Suppressor macrophage (primary cell): ENCODE measurements around the gene GPATCH2.
"Not testable (repeated sequence)": the region's sequence is repeated elsewhere in the genome, so short reads cannot be mapped to it uniquely, and the experiment has no call there.

ENCODE experiments used
- DNase-seq, 4 experiments: peaks; one replicate each; pipeline ENCODE4 v3.0.0-alpha.2; 2020 to 2022
- total RNA-seq, 17 experiments: gene quantifications; one replicate each; lab custom pipeline; 2026; ENCODE audit warnings: mixed read lengths in 6 of 17, inconsistent platforms in 3 of 17; lab: John Stamatoyannopoulos, UW

GPATCH2 gene
- 9.8 to 34.5 (median 18.8) reads per million in 17 experiments for total RNA-seq

DNA sequence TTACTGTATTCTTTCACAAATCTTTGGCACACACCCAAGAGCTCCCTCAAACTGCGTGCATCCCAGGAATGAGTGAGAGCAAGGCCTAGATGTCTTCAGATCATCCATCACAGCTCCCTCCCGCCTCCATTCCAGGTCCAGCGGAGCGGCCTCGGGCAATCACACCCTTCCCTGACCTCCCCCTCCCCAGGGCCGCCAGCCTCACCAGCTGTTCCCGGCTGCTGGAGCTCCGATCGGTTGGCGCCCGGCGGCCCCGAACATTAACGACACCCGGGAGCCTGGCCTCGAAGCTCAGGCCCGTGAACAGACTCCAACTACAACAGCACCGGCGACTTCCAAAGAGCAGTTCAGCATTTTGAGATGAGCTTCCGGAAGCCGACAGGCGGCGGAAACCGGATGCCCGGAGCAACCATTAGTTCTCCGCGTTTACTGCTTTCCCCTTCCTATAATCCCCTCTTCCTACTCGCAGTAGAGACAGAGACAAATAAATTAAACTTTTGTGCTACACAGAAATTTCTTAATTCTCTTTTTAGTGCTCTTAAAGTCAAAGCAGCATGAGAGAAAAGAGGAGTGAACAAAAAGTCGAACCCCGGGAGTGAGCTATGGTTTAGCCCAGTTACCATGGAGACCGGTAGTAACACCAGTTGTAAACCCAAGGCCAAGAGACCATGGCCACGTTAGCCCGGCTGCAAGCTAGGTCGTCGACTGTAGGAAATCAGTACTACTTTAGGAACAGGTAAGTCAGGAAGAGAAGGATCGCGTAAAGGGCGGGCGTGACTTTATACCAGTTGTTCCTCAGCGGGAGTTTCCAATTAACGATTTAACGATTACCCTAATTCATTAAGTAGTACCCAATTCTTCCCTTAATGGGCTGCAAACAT, at the start of gene GPATCH2, which contains the start of gene SPATA17:
GPATCH2 (minus strand) TSS at position 380 of the 881 bp plus-strand sequence; CDS start at position 261, 119 bp downstream.
SPATA17 (plus strand) TSS at position 634 of the 881 bp plus-strand sequence; CDS start at position 669, 35 bp downstream.
- DNase-seq = peak; percentile 87 to 94 (median 92)

GRCh38 chr1:217674028-217674729, 43.3 kb upstream of the GPATCH2 start:
- peak; percentile 13 to 55 (median 29) for DNase-seq

- DNase-seq = peak; percentile 17 to 76 (median 56)
These were observed 42.5 kb upstream of the GPATCH2 start for GRCh38 chr1:217673387-217673786.

GRCh38 chr1:217668351-217668940, 37.6 kb upstream of the GPATCH2 start:
- no peak for DNase-seq

DNA sequence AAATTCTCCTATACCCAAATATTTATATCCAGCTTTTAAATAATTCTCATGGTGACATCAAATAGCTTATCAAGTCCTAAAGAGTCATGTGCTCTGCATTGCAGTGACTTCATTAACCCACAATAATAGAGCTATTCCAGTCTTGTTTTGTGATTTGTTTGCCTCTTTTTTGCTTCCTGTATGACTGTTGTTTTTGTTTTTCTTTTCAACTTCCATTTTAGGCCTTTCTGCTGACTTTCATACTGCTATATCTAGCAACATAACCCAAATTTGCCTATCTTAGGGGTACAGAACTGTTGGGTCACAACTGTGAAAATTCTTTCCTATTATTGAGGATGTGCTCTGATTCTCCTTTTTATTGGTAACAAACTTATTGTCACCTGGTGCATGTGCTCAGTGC, 30.5 kb upstream of the GPATCH2 start:
- no peak for DNase-seq

DNA sequence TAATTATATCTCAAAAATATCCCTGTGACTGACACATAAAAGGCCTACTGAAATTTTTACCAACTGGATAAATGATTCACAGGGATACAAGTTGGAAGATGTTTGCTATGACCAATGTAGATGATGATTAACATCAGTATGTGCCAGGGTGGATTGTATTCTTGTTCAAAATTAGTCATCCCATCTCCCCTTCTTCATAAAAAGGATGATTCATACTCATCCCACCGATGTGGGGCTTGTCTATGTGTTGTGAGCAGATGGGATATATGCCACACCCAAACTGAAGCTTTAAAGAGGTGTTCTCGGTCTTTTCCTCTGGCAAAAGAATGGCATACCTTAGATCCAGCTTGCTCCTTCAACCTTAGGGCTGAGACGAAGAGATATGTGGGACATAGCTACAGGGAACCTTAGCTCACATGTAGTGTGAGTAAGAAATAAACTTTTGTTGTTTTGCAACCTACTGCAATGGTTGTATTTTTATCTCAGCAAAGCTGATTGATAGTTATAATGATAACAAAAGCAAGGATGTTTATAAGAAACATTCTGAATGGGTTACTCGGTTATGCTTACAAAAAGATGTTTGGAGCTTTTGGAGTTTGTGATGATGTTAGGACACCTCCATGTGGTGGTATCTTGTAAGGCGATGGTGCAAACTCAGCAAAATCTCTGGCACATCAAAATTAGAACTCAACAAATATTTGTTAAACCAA, 29.6 kb upstream of the GPATCH2 start:
- DNase-seq = peak in 2 of 4 experiments; percentile 9 to 10

GRCh38 chr1:217650674-217651073, 19.8 kb upstream of the GPATCH2 start:
- no peak for DNase-seq

DNA sequence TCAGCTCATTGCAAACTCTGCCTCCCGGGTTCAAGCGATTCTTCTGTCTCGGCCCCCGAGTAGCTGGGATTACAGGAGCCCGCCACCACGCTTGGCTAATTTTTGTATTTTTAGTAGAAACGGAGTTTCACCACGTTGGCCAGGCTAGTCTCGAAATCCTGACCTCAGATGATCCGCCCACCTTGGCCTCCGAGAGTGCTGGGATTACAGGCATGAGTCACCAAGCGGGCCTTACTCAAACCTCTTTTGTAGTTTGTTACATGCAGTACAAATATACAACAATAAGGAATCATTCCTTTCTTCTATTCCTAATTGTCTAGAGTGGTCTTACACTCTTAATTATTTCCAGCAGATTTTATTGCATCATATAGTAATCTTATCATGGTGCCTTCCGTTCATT, 16.9 kb upstream of the GPATCH2 start:
- DNase-seq = no peak

DNA sequence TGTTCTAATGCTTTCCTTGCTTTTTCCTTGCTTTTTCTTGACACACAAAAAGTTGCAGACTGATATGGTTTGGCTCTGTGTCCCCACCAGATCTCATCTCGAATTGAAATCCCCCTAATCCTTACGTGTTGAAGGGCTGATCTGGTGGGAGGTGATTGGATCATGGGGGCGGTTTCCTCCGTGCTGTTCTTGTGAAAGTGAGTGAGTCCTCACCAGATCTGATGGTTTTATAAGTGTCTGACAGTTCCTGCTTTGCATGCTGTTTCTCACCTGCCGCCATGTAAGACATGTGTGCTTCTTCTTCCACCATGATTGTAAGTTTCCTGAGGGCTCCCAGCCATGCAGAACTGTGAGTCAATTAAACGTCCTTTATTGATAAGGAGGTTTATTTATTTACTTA, 11.6 kb upstream of the GPATCH2 start:
- DNase-seq = no peak

DNA sequence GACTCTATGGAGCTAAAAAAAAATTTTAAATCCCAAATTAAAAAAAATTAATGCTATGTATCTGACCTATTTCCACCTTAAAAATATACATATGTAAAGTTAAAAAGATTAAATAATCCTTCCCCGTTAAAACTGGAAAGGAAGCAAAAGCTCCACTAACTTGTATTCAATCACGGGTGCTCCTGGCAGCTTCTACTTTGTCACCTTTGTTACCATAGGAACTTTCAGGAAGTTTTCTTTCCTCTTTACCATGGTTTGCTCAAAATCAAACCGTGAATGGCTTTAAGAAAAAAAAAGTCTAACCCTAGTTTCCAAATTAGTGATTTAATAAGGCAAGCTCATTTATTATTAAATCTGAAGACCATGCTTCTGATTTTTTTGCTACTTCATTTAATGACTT, 3.5 kb downstream of the GPATCH2 start:
- DNase-seq = peak in 2 of 4 experiments; percentile 2 to 9

DNA sequence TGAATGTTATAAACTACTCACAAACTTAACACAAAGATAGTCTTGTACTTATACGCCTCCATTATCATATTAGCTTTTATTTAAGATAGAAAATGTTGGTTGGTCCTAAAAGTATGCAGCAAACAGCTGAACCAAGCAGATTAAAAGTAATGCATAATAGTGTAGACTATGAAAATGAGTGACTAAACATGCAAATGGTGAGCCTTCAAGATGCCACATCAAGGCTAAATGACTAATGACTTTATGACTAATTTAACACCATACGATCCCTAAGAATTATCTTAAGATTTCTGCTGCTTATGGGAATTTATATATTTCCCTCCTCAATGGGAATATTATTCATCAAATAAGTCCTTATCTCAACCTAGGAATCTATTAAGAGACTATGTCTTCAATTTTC, 4.6 kb downstream of the GPATCH2 start:
- DNase-seq = no peak

- no peak for DNase-seq
These were observed 8.8 kb downstream of the GPATCH2 start for GRCh38 chr1:217622042-217622441.

GRCh38 chr1:217620814-217621213, 10.1 kb downstream of the GPATCH2 start:
- DNase-seq = no peak

DNA sequence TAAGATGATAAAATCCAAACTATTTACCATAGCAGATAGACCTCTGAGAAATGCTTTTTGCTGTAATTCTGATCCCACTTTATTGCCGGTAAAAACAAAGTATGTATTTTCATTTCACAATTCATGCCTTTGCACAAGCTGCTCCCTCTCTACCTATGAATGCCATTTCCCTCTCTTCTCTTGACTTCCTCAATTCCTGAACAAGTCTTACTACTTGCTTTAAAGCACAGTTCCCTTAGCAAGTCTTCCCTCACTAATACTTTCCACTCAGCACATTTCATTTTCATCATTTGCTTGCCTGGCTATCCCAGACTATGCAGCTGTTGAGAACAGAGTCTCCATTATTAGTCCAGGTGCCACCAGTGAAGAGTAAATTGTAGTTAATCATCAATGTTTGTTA, 13.8 kb downstream of the GPATCH2 start:
- peak; percentile 7 to 51 (median 26) for DNase-seq

GRCh38 chr1:217614200-217614712, 16.6 kb downstream of the GPATCH2 start:
- DNase-seq = no peak

- no peak for DNase-seq
These were observed 25.5 kb downstream of the GPATCH2 start for GRCh38 chr1:217605390-217605789.

DNA sequence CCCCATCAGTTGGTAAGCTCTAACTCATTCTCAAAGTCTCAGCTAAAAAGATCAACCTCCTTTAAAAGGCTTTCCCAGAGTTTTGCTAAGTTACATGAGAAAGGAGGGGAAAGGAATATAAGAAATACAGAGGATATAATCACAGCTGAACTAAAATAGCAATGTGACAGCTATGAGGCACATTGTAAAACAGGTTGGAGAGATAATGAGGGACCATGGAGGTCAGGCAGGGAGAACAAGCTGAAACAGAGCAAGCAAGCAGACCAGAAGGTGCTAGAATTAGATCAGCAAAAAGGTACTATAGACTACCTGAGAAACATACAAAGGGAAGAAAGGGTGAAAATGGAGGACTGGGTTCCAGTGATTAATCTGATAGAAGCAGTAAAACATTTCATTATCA, 28.5 kb downstream of the GPATCH2 start:
- DNase-seq = no peak

DNA sequence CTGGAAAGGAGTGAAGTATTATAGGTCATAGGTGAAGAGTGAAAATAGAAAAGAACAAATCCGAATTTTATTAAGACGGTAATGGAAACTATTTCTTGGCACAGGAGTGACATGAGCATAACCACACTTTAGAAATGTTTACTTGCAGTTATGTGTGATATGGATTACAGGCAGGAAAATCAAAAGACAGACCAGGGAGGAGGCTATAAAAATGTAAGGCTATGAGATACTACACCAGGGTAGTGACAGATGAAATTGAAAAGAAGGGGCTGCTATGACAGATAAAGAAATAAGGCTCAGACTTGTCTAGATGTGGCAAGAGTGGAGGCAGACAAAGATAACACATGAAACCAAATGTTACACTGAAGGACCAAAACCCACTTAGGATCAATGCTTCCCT, 31.7 kb downstream of the GPATCH2 start:
- DNase-seq = no peak

GRCh38 chr1:217590598-217590997, 40.3 kb downstream of the GPATCH2 start:
- DNase-seq = no peak

DNA sequence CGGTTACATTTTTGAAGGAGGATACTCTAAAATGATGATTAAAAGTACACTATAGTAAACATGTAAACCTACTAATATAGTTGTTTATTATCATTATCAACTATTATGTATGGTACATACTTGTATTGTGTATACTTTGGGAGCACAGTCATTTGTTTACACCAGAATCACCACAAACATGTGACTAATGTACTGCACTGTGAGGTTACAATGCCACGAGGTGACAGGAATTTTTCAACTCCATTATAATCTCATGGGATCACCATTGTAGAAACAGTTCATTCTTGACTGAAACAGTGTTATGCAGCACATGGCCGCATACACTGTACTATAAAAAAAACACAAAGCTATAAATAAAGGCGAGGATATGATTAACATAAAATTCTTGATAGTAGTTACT, 44.3 kb downstream of the GPATCH2 start:
- DNase-seq = no peak

GRCh38 chr1:217585577-217585976, 45.3 kb downstream of the GPATCH2 start:
- DNase-seq = peak in 2 of 4 experiments; percentile 1 to 9

DNA sequence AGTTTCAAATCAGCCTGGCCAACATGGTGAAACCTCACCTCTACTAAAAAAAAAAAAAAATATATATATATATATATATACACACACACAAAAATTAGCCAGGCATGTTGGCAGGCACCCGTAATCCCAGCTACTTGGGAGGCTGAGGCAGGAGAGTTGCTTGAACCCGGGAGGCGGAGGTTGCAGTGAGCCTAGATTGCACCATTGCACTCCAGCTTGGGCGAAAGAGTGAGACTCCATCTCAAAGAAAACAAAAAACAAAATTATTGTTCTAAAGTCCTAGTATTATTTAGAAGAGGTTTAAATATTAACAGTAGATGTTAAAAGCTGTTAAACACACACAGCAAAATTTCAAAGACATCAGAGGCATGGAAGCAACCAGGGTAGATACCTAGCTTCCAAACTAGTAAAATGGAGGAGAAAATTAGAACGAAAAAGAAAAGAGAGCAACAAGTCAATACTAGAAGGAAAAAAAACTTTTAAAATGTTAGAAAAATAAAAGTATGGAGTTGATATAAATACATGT, 46.5 kb downstream of the GPATCH2 start:
- DNase-seq = not testable (repeated sequence)
